ENCODE data around the gene SH3PXD2B.
"Not testable (repeated sequence)": the region's sequence is repeated elsewhere in the genome, so short reads cannot be mapped to it uniquely, and the experiment has no call there.

The SH3PXD2B gene

DNA sequence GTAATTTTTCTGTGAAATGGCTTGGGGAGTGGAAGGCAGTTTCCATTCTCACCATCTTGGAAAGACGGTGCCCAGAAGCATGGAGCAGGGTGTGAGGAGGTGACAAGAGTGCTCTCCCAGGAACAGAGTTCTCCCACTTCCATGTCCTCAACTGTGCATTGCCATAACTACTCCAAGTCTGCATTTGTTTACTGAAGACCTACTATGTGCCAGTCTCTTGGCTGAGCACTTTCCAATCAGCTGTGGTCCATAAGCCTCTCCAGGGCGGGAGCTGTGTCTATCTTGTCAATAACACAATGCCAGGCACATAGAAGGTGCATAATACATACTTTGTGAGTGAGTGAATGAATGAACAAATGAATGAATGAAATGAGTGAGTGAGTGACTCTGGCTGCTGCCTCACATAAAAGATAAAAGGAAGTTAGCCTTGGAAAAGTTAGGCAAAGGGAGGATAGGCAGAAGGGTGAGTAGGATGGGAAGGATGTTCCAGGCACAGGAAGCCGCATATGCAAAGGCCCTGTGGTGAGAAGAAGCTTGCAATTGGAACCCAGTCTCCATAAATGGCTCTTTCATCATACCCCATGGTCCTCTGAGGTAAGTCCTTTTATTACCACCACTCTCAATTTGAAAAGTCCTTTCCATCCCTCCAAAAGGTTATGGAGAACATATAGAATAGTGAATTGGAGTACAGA, 31.3 kb upstream of the SH3PXD2B start:
- DNase-seq (ENCODE audit: low read depth): no peak

DNA sequence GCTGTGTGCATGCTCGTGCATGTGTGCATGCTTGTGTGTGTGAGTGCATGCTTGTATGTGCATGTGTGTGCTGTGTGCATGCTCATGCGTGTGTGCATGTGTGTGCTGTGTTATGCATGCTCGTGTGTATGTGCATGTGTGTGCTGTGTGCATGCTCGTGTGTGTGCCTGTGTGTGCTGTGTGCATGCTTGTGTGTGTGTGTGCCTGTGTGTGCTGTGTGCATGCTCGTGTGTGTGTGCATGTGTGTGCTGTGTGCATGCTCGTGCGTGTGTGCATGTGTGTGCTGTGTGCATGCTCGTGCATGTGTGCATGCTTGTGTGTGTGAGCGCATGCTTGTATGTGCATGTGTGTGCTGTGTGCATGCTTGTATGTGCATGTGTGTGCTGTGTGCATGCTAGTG, 30.3 kb upstream of the SH3PXD2B start:
- no peak for DNase-seq (ENCODE audit: low read depth)

DNA sequence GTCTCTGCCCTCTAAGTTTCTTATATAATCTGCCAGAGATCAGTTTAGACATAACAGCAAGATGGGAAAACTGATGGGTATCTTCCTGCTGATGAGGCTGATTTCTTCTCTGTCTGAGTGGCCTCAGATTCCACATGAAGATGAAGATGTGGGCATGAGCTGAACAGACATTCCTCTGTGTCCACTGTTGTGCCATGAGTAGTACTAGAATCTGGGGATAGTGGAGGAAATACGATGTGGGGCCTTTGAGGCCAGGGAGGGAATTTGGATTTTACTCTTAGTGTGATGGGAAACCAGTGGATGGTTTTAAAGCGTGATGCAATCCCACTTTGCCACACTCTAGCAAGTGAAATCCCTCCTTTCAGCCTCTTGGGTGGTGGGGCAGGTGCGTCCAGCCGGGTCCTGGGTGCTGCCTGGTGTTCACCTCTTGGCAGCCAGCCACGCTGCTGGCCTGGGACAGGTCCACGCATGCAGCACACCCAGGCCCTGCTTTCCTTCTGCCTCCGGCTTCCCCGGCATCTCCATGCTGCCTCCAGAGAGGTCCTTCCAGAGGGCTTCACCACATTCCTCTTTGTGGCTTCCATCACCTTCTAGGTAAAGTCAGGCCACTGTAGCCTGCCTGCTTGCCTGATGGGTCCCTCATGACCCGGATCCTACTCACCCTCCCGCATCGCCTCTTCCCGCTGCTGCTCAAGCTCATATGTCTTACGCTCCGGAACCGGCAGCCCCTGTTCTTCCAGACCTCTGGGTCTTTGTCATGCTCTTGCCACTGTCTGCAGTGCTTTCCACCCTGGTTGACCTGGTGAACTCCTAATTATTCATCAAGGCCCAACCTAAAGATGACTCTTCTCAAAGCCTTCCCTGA, 28.1 kb upstream of the SH3PXD2B start:
- no peak for DNase-seq (ENCODE audit: low read depth)

DNA sequence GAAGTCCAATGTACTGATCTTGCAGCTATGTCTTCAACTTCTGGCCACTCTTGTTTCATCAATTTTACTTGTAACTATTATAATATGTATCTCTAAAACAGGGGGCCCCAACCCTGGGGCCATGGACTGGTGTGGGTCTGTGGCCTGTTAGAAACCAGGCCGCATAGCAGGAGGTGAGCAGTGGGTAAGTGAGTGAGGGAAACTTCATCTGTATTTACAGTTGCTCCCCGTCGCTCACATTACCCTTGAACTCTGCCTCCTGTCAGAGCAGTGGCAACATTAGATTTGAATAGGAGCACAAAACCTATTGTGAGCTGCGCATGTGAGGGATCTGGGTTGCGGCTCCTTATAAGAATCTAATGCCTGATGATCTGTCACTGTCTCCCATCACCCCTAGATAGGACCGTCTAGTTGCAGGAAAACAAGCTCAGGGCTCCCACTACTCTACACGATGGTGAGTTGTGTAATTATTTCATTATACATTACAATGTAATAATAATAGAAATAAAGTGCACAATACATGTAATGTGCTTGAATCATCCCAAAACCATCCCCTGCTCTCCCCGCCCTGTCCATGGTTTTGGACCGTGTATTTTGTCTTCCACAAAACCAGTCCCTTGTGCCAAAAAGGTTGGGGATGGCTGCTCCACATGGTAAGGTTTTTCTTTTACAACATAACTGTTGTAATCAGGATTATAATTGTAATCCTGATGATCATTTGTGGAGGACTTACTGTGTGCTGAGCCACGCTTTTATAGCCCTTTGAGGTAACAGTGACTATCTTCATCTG, 26.9 kb upstream of the SH3PXD2B start:
- DNase-seq (ENCODE audit: low read depth): no peak

DNA sequence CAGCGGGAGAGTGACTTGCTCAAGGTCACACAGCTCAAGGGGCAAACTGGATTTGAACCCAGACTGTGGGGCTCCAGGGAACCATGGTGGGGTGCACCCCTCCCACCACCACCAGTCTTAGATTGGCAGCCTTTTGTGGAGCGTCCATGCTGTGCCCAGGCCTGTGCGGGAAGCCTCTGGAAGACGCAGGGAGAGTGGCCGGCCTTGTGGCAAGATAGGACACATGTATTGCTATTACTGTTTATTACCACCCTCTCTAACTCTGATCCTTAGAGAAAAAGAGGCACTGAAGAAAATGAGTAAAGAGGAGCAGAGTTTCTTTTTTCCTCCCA, 25.4 kb upstream of the SH3PXD2B start:
- DNase-seq (ENCODE audit: low read depth): no peak

DNA sequence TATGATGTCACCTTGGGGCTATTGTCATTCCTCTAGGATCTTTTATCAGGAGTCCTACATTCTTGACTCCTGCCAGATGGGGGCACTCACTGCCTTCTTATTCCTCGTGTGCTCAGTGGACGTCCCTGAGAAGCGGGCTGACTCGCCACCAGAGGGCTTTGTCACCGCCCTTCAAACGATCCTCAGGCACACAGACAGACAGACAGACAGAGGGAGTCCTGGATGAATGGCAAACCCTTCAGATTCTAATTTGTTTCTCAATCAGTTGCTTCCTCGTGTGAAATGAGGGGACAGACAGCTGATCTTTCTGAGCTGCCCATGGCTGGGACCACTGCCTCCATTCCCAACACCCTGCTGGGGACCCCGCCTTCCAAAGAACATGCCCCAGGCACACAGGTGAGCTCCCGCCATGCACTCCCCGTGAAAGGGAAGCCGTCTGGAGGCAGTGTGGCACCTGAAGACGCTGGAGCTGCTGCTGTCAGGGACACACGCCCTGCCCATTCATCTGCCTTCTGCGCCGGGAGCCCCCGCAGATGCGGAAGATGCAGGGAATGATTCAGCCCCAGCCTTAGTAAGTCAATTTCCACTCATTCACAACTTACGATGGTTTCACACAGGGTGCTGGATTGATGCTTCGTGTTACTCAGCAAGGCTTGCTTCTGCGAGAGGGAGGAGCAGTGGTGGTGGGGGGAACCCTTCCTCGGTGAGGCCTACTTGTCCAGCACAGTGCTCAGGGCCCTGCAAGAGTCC, 24.9 kb upstream of the SH3PXD2B start:
- DNase-seq (ENCODE audit: low read depth): peak; percentile 91

DNA sequence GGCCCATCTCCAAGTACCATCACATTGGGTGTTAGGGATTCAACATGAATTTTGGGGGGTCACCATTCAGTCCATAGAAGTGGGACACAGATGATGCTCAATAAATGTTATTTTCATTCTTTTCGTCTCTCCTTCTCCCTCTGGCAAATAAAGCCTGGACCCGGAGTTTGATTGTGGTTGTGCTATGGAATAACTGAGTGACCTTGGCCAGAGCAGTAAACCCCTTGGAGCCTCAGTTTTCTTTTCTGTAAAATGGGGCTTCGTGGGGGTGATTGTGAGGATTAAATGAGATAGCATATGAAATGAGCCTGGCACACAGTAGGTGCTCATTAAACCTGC, 24.3 kb upstream of the SH3PXD2B start:
- DNase-seq (ENCODE audit: low read depth): not testable (repeated sequence)

DNA sequence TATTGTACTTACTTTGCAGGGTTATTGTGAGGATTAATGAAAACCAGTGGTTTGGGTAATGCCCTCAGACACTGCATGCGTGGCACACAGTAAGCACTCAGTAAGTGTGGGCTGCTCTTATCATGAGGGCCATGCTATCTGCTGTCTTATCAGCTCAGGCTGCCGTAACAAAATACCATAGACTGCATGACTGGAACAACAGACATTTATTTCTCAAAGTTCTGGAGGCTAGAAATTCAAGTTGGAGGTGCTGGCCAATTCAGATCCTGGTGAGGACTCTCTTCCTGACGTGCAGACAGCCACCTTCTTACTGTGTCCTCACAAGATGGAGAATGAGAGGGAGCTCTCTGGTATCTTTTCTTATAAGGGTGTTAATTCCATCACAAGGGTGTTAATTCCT, 23.9 kb upstream of the SH3PXD2B start:
- no peak for DNase-seq (ENCODE audit: low read depth)

DNA sequence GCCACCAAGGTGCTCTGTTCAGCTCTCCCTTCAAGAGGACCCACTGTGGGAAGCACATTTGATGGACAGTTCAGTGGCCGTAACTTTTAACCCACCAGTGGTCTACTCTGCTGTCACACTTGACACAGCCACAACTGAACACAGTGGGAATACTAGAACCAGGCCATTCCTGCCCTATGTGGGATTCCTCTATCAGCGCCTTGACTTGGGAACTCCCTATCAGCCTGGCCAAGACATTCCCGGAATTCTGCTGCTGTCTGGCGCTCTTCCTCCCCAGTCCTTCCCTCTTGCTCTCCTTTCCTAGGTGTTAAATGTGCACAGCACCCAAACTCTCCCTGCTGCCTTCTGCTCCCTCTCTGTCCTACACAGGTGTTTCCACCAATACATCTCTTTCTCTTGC, 23.1 kb upstream of the SH3PXD2B start:
- no peak for DNase-seq (ENCODE audit: low read depth)

DNA sequence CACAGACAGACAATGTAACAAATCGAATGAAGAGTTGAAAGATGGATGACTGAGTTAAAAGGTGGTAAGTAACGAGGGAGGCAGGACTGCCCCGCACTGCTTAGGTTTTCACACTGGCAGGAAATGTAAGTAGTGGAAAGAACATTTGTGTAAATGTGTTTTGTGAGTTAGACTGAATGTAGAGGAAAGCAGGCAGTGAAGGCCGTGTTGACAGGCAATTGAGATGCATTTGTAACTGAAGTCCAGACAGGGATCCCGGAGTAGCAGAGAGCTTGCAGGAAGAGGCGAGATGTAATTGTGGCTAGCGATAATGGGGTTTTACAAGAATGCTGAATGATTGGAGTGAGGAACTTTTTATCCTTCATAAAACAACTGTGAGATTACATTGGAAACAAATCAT, 20.0 kb upstream of the SH3PXD2B start:
- DNase-seq (ENCODE audit: low read depth): no peak

DNA sequence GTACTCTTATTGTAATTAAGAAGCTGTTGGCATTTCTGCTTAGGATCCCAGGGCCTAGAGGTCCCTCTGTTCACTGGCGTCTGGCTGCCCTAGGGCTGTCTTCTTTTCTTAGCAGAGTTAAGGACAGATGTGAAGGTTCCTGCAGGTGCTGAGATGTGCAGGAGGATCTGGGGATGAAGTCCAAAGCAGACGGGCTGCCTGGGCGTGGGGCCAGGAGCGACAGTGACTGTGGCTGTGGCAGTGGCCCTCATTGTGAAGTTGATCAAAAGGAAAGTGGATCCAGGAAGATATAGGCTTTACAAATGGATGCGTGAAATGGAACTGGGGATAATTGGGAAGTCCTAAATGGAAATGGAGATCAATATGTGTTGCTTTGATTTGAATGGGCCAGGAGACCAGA, 19.1 kb upstream of the SH3PXD2B start:
- DNase-seq (ENCODE audit: low read depth): no peak

DNA sequence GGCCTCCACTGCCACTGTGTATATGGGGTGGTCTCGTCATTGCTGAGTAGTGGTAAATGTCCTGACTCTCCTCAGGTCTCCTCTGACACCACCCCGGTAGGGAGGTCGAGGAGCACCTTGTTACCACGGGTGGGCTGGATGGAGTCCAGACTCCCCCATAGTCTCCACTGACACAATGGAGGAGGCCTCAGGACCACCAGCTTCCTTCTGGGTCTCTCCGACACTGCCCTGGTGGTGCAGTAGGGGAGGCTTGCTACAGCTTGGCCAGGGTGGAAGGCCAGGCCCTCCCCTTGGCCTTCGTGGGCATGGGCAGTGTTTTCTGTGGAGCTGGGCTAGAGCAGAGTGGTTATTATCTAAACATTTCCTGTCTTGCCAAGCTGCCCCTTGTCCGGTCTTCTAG, 15.4 kb upstream of the SH3PXD2B start:
- no peak for DNase-seq (ENCODE audit: low read depth)

DNA sequence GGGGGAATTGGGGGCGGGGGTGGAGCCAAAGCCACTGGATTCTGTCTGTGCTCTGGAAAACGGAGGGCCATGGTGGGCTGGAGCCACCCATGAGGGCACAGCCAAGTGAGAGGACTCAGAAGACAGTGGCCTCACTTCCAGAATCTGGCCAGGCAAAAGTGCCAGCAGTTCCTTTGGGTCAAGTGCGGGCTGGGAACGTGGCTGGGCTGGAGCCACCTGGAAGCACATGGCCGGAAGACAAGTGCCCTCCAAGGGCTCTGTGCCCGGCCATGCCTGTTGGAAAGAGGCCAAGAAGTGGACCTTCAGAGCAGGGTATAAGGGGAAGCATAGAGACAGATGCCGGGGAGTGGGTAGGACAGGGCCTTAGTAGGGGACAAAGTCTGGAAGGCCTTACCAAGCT, 11.7 kb upstream of the SH3PXD2B start:
- no peak for DNase-seq (ENCODE audit: low read depth)

DNA sequence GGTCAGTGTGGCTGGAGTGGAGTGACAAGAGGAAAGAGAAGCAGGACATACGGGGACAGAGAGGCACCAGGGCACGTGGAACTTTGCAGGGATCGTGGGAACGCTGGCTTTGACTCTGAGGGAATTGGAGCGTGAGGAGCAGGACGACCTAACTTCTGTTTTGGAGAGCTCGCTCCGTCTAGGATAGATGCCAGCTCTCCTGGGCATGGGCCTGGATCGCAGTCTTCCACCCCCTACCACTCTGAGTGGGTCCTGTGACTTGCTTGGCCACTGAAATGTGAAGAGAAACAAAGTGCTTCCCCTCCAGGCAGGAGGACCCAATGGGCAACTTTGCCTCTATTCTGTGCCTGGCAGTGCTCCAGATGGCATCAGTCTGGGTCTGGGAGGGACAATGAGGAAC, 8.7 kb upstream of the SH3PXD2B start:
- DNase-seq (ENCODE audit: low read depth): no peak

DNA sequence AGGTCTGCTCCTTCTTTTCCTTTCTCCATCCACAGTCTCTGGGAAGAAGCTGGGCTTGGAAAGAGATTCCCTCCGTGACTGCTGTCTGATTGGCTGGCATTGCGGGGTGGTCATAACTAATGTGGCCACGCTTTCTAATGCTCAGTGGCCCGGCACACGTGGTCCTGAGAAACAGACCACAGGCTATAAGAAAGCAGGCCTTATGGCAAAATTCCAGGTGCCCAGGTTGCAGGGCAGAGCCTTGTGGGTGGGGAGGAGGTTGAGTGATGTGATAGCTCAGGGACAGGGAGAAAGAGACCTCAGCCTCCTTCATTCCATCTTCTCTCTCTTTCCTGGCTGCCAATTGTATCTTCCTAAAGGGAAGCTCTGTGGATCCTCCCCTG, 5.4 kb upstream of the SH3PXD2B start:
- DNase-seq (ENCODE audit: low read depth): no peak

DNA sequence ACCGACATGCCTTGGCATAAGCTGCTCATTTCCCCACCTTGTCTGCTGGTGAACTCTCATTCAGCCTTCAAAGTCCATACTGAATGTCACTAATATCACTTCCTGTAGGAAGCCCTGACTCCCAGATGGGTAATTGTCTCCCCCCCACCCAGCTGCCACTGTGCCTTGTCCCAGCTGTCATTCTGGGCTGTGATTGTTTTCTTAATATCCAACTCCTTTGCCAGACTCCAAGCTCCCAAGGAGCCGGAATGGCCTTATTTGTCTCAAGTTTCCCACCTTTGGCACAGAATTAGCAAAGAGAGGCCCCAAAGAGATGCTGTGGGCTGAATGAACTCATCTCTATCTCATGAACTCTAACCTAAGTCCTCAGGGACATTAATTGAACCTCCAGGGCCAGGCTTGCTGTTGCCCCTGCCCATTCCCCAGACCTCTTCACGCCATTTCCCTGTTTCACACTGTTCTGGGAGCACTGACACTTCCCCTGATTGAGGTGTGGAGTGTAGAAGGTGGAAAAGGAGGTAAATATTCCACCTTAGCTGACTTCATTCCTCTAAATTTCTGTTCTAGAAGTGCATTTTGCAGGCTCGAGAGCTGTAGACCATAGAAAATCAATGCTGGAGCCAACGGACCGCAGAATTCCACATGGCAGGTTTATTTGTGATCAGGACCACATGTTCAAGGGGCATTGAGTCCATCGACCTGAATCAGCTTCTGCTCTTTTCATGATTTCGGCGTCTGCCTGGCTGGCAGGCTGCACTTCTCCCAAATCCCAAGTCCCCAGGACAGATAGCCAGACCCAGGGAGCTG, 4.9 kb upstream of the SH3PXD2B start:
- no peak for DNase-seq (ENCODE audit: low read depth)

DNA sequence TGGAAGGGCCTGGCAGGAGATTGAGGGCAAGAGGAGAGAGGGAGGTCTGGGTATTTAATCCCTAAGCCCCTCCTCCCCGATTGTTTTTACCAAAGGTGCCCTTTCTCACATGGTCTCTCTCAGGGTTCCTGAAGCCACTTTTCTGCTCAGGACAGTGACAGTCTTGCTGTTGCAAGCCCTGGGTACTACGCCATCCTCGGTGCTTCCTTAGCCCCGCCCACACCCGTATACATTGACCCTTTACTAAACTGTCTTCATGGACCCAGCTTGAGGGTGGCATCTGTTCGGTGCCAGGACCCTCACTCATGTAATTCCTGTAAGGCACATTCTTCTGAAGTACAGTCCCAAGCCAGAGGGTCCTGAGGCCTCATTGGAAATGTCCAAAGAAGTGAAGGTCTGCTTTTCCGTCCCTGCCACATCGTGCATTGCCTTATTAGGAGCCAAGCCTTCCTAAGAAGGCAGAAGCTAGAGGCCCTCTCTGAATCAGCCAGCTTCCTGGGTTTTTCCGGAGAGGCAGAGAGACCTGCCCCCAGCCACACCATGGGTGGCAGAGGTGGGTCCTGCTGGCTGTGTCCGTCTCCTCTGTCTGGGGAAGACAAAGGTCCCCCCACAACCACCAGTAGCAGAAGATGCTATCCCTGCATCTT, 1.9 kb upstream of the SH3PXD2B start:
- DNase-seq (ENCODE audit: low read depth): no peak

DNA sequence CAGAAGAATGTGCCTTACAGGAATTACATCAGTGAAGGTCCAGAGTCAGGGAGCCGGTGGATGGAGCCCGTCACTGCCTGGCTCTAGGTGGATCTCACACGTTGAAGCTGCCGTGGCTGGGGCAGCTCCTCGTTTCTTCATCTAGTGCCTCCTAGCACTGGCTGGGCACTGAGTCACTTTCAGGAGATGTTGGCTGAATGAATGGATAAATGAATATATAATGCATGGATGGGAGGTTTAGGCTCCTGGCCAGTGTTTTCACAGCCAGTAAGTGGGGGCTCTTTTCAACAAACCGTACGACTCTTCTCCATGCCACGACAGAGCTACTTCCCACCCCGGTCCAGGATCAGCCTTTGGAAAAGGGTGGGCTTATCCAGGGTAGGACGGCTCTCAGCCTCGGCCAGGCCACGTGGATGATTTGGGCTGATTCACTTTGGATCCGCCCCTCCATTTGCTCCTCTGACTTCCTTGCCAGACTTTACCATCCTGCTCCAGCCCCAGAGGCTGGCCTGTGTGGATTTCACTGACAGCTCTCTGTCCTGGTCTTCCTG, 1.3 kb upstream of the SH3PXD2B start:
- DNase-seq (ENCODE audit: low read depth): peak; percentile 42

DNA sequence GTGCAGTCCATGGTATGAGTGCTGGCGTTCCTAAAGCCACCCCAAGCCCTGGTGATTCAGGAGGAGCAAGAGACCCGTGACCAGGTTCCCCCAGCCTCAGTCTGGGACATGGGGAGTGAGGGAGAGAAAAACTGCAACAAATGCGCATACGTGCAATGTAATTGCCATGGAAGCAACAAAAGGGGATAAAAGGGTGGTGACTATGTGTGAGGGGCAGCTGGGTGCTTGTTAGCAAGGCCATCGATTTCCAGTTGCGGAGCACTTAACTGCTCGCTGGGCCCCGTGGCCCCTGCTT, 709 bp upstream of the SH3PXD2B start:
- DNase-seq (ENCODE audit: low read depth): no peak

DNA sequence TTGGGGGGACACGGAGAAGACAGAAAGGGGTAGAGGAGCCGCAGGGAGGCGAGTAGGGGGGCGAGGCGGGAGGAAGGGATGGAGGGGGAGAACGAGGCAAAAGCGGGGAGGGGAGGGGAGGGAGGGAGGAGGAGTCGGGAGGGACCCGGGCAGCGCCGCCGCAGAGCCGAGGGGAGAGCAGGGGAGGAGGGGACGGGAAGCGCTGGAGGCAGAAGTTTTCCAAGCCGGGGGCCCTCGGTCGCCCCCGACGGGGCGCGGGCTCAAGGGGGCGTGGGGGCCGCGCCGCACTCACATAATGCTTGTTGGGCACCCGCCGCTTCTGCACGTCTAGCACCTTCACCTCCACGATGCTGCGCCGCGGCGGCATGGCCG, 353 bp downstream of the SH3PXD2B start:
- peak; percentile 41 for DNase-seq (ENCODE audit: low read depth)
